Measurements from ENCODE around the gene ESPNL.
"Not testable (repeated sequence)": the region's sequence is repeated elsewhere in the genome, so short reads cannot be mapped to it uniquely, and the experiment has no call there.

The ESPNL gene

GRCh38 chr2:238114851-238115660 lies 14.9 kb downstream of the ESPNL start:
- in situ Hi-C loops (cut with HindIII; ENCODE audit: low sequenced_read_pairs) = no loop called here
- no peak for DNase-seq (ENCODE audit: low read depth, low spot score)
- TF ChIP-seq, protein P1, sequence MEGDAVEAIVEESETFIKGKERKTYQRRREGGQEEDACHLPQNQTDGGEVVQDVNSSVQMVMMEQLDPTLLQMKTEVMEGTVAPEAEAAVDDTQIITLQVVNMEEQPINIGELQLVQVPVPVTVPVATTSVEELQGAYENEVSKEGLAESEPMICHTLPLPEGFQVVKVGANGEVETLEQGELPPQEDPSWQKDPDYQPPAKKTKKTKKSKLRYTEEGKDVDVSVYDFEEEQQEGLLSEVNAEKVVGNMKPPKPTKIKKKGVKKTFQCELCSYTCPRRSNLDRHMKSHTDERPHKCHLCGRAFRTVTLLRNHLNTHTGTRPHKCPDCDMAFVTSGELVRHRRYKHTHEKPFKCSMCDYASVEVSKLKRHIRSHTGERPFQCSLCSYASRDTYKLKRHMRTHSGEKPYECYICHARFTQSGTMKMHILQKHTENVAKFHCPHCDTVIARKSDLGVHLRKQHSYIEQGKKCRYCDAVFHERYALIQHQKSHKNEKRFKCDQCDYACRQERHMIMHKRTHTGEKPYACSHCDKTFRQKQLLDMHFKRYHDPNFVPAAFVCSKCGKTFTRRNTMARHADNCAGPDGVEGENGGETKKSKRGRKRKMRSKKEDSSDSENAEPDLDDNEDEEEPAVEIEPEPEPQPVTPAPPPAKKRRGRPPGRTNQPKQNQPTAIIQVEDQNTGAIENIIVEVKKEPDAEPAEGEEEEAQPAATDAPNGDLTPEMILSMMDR (IDR thresholded peaks at IDR 0.05; ENCODE audit: low read depth, low read length) = no peak
- no peak overlapping the region for H3K4me3 ChIP-seq (ENCODE audit: low read depth, low read length)

- in situ Hi-C loops (cut with HindIII; ENCODE audit: low sequenced_read_pairs); H3K4me3 ChIP-seq (ENCODE audit: low read depth, low read length); DNase-seq (ENCODE audit: low read depth, low spot score): not testable (repeated sequence)
These were observed 15.6 kb downstream of the ESPNL start for GRCh38 chr2:238115709-238116108.

DNA sequence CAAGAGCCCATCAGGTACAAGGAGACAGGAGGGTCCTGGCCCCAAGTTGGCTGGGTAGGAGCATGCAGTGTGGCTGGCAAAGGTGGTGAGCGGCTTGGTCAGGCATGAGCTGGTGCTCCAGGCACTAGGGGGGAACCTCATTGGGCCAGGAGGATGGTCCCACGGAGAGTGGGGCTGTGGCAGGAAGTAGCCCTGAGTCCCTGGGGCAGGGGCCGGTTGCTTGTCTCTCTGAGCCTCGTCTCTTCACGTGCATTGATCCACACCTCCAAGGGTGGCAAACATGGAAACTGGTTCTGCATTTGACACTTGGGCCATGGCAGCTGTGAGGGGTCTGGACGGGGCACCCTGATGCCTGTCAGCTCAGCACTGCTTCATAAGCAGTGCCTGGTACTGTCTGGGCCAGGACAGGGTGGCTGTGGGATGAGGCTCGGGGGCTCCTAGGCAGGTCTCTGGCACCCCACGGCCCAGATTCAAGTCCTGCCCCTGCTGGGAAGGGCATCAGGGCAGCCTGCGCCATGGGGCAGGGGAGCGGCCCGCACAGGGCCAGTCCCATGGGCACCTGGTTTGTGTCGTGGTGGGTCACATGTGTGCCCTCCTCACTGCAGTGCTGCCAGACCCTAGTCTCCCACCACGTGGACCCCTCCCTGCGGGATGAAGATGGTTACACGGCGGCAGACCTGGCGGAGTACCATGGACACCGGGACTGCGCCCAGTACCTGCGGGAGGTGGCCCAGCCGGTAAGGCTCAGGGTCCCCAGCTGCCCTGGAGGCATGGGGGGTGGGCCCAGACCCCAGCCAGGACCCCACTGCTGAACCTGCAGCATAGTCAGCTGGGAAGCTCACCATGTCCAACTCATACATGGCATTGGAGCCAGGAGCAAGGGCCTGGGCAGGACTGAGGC lies 16.4 kb downstream of the ESPNL start:
- DNase-seq (ENCODE audit: low read depth, low spot score) = no peak
- no peak overlapping the region for H3K4me3 ChIP-seq (ENCODE audit: low read depth, low read length)
- in situ Hi-C loops (cut with HindIII; ENCODE audit: low sequenced_read_pairs) = no loop called here
- TF ChIP-seq, protein P1 (IDR thresholded peaks at IDR 0.05; ENCODE audit: low read depth, low read length) = no peak

GRCh38 chr2:238117199-238118154 lies 17.3 kb downstream of the ESPNL start:
- DNase-seq (ENCODE audit: low read depth, low spot score) = no peak
- H3K4me3 ChIP-seq (ENCODE audit: low read depth, low read length) = no peak overlapping the region
- TF ChIP-seq, protein P1 (IDR thresholded peaks at IDR 0.05; ENCODE audit: low read depth, low read length) = no peak
- in situ Hi-C loops (cut with HindIII; ENCODE audit: low sequenced_read_pairs) = no loop called here

GRCh38 chr2:238119756-238120462 lies 19.8 kb downstream of the ESPNL start:
- TF ChIP-seq, protein P1 (IDR thresholded peaks at IDR 0.05; ENCODE audit: low read depth, low read length) = no peak
- in situ Hi-C loops (cut with HindIII; ENCODE audit: low sequenced_read_pairs) = no loop called here
- H3K4me3 ChIP-seq (ENCODE audit: low read depth, low read length) = no peak overlapping the region
- no peak for DNase-seq (ENCODE audit: low read depth, low spot score)

GRCh38 chr2:238120463-238121298 lies 20.5 kb downstream of the ESPNL start:
- TF ChIP-seq, protein P1 (IDR thresholded peaks at IDR 0.05; ENCODE audit: low read depth, low read length) = no peak
- in situ Hi-C loops (cut with HindIII; ENCODE audit: low sequenced_read_pairs) = no loop called here
- H3K4me3 ChIP-seq (ENCODE audit: low read depth, low read length) = no peak overlapping the region
- DNase-seq (ENCODE audit: low read depth, low spot score) = no peak
